ENCODE results near the gene C22orf31.

GRCh38 chr22:29102300-29102699 is 40.7 kb upstream of the C22orf31 start:
- no peak for TF ChIP-seq CTCF (IDR thresholded peaks at IDR 0.05; ENCODE audit: extremely low read depth in 1 of 2, insufficient read depth in 1 of 2, low read depth in 1 of 2, low read length in 2 of 2)
- no peak for TF ChIP-seq JUN (IDR thresholded peaks at IDR 0.05; ENCODE audit: borderline replicate concordance, insufficient read depth, insufficient read length, low read depth)
- TF ChIP-seq POLR2AphosphoS5 (IDR thresholded peaks at IDR 0.05; ENCODE audit: insufficient read depth, low read depth, low read length), result no peak
- TF ChIP-seq FOS (IDR thresholded peaks at IDR 0.05; ENCODE audit: borderline replicate concordance, insufficient read depth, low read length), result no peak
- TF ChIP-seq MYC (IDR thresholded peaks at IDR 0.05; ENCODE audit: low read depth, low read length), result no peak
- no peak for TF ChIP-seq POLR2A (IDR thresholded peaks at IDR 0.05; ENCODE audit: low read depth, low read length)
